HepG2 (cell line): ENCODE measurements around the gene DAAM2. TPM values are rescaled to one million over a fixed set of nuclear protein-coding genes. Genes with fewer than 3 reads are reported as not detected.

ENCODE experiments used
- ATAC-seq: fragments of 200-7000 bp; cut with Tn5 transposase; 3 replicates; pipeline ENCODE4 v1.9.1; 2020; ENCODE audit warnings: mild to moderate bottlenecking, moderate library complexity
- BruUV-seq: library from RNA; stranded (reverse); fragments of 400-500 nt; replicated peaks from 2 replicates; lab custom pipeline; 2021; lab: Mats Ljungman, UMichigan
- CTCF ChIA-PET: fragments of 300-600 bp; formaldehyde crosslinking; extraction: SDS; loops from one replicate; lab custom pipeline; 2021; ENCODE audit warnings: low total read pairs, inconsistent platforms, low intra/inter-chr PET ratio; lab: Yijun Ruan, JAX
- POLR2A ChIA-PET: fragments of 350-600 bp; sonication (Branson Sonifier 250); formaldehyde crosslinking; loops from one replicate; lab custom pipeline; 2020; ENCODE audit warnings: antibody characterized with exemption, inconsistent platforms; lab: Yijun Ruan, JAX
- DNase-seq: peaks from one replicate; pipeline ENCODE4 v3.0.0-alpha.2; 2015; ENCODE audit warnings: low spot score
- FAIRE-seq: peaks from 3 replicates; lab custom pipeline; 2011; peaks lifted over from hg19 to GRCh38; lab: Jason Lieb, UNC
- H2AFZ ChIP-seq: one replicate; pipeline ENCODE4 v1.6.1; 2011; ENCODE audit warnings: low read length, inconsistent platforms
- H3K27ac ChIP-seq: fragments of 300-600 bp; 3 replicates; pipeline ENCODE4 v1.8.0; 2011; ENCODE audit warnings: mixed run types, mild to moderate bottlenecking, mixed read lengths, low read length, inconsistent platforms; ENCODE audit not compliant: insufficient read depth; ENCODE audit errors: extremely low read length
- H3K27me3 ChIP-seq, 2 experiments: fragments of 200-600 bp in 1 of 2; 2 replicates in 1 of 2; 3 replicates in 1 of 2; pipeline versions ENCODE4 v1.6.0 to v1.8.0; 2011; ENCODE audit warnings: low read length in 2 of 2, mild to moderate bottlenecking in 2 of 2, moderate library complexity in 2 of 2, inconsistent platforms in 1 of 2; ENCODE audit not compliant: insufficient read depth in 2 of 2, control insufficient read depth in 1 of 2
- H3K36me3 ChIP-seq, 2 experiments: fragments of 200-600 bp in 1 of 2; replicated peaks in 1 of 2; 2 replicates in 1 of 2; 3 replicates in 1 of 2; pipeline versions ENCODE4 v1.5.1 to v1.8.0; 2011; ENCODE audit warnings: low read length in 2 of 2, inconsistent platforms in 1 of 2; ENCODE audit not compliant: insufficient read depth in 2 of 2, control insufficient read depth in 1 of 2
- H3K4me1 ChIP-seq: 2 replicates; pipeline ENCODE4 v1.5.1; 2012; ENCODE audit warnings: low read length, inconsistent platforms; ENCODE audit not compliant: insufficient read depth
- H3K4me2 ChIP-seq: 2 replicates; pipeline ENCODE4 v1.6.0; 2011; ENCODE audit warnings: low read depth, low read length, inconsistent platforms
- H3K4me3 ChIP-seq, 3 experiments: fragments of 200-600 bp in 1 of 3; sonication (generic), shearing (Covaris generic) in 1 of 3; replicated peaks in 1 of 3; 2 replicates each; pipeline ENCODE4 v1.5.1; 2011 to 2016; ENCODE audit warnings: low read length in 3 of 3, inconsistent platforms in 2 of 3, low read depth in 2 of 3, mild to moderate bottlenecking in 2 of 3, control low read depth in 1 of 3, mixed read lengths in 1 of 3; ENCODE audit not compliant: insufficient read depth in 1 of 3
- H3K79me2 ChIP-seq: one replicate; pipeline ENCODE4 v1.6.1; 2011; ENCODE audit warnings: low read length, inconsistent platforms; ENCODE audit not compliant: insufficient read depth
- H3K9ac ChIP-seq: 2 replicates; pipeline ENCODE4 v1.6.0; 2011; ENCODE audit warnings: mild to moderate bottlenecking, low read depth, low read length, inconsistent platforms; ENCODE audit not compliant: insufficient read depth
- H3K9me3 ChIP-seq: 2 replicates; pipeline ENCODE4 v1.5.1; 2012; ENCODE audit warnings: mild to moderate bottlenecking, low read length
- H4K20me1 ChIP-seq: 2 replicates; pipeline ENCODE4 v1.6.0; 2011; ENCODE audit warnings: inconsistent platforms, mild to moderate bottlenecking, low read length, moderate library complexity; ENCODE audit not compliant: insufficient read depth
- HOXA3 ChIP-seq: sonication (generic); formaldehyde crosslinking; IDR thresholded peaks from 2 replicates; pipeline ENCODE4 v1.5.0; 2020; ENCODE audit warnings: missing genetic modification reagents
- MED13 ChIP-seq: sonication (generic); formaldehyde crosslinking; IDR thresholded peaks from 2 replicates; pipeline ENCODE4 v1.5.0; 2020; ENCODE audit warnings: missing genetic modification reagents
- RORA ChIP-seq: sonication (generic); formaldehyde crosslinking; IDR thresholded peaks from 2 replicates; pipeline ENCODE4 v1.5.0; 2020; ENCODE audit warnings: mild to moderate bottlenecking, missing genetic modification reagents, moderate library complexity
- SCMH1 ChIP-seq: sonication (generic); formaldehyde crosslinking; IDR thresholded peaks from 2 replicates; pipeline ENCODE4 v1.9.0; 2021; ENCODE audit warnings: missing genetic modification reagents, mild to moderate bottlenecking, borderline replicate concordance
- SMAD9 ChIP-seq: sonication (generic); formaldehyde crosslinking; IDR thresholded peaks from 2 replicates; pipeline ENCODE4 v1.5.1; 2020; ENCODE audit warnings: mild to moderate bottlenecking, missing genetic modification reagents
- THAP11 ChIP-seq: IDR thresholded peaks from 2 replicates; pipeline ENCODE4 v1.6.1; 2016; ENCODE audit warnings: missing biosample characterization, missing genetic modification reagents
- ZFY ChIP-seq: sonication (generic); formaldehyde crosslinking; IDR thresholded peaks from 2 replicates; pipeline ENCODE4 v1.4.0; 2020; ENCODE audit warnings: missing genetic modification reagents
- ZNF121 ChIP-seq: sonication (generic); formaldehyde crosslinking; IDR thresholded peaks from 2 replicates; pipeline ENCODE4 v1.5.0; 2020; ENCODE audit warnings: mild to moderate bottlenecking, missing genetic modification reagents
- ZNF180 ChIP-seq: sonication (generic); formaldehyde crosslinking; IDR thresholded peaks from 2 replicates; pipeline ENCODE4 v1.4.0; 2020; ENCODE audit warnings: low read depth, missing genetic modification reagents, borderline replicate concordance
- ZNF552 ChIP-seq: sonication (generic); formaldehyde crosslinking; IDR thresholded peaks from 2 replicates; pipeline ENCODE4 v1.9.0; 2022; ENCODE audit warnings: missing genetic modification reagents, mild to moderate bottlenecking, borderline replicate concordance
- ZNF556 ChIP-seq: sonication (generic); formaldehyde crosslinking; IDR thresholded peaks from 2 replicates; pipeline ENCODE4 v1.4.0; 2020; ENCODE audit warnings: mild to moderate bottlenecking, missing genetic modification reagents, borderline replicate concordance
- ZNF558 ChIP-seq: sonication (generic); formaldehyde crosslinking; IDR thresholded peaks from 2 replicates; pipeline ENCODE4 v1.9.0; 2022; ENCODE audit warnings: mild to moderate bottlenecking, missing genetic modification reagents, borderline replicate concordance
- ZNF589 ChIP-seq: sonication (generic); formaldehyde crosslinking; conservative IDR thresholded peaks from 2 replicates; pipeline ENCODE4 v1.8.0; 2022; ENCODE audit warnings: mild to moderate bottlenecking, moderate library complexity, missing genetic modification reagents
- ZNF619 ChIP-seq: sonication (generic); formaldehyde crosslinking; IDR thresholded peaks from 2 replicates; pipeline ENCODE4 v1.4.0; 2020; ENCODE audit warnings: mild to moderate bottlenecking, missing genetic modification reagents
- ZNF720 ChIP-seq: sonication (generic); formaldehyde crosslinking; IDR thresholded peaks from 2 replicates; pipeline ENCODE4 v1.4.0; 2020; ENCODE audit warnings: missing genetic modification reagents
- ZNF788 ChIP-seq: sonication (generic); formaldehyde crosslinking; IDR thresholded peaks from 2 replicates; pipeline ENCODE4 v1.5.0; 2020; ENCODE audit warnings: mild to moderate bottlenecking, missing genetic modification reagents, borderline replicate concordance
- WGBS: methylation state at CpG from one replicate; pipeline ENCODE4 v1.1.6; 2017; ENCODE audit warnings: low lambda C conversion rate; 5-methylcytosine and 5-hydroxymethylcytosine counted together
- in situ Hi-C: cut with HindIII; loops from 2 replicates; pipeline ENCODE4 v1.10.0; 2017; ENCODE audit warnings: low pct_unique_long_range_greater_than_20kb; ENCODE audit not compliant: extremely low pct_ligation_motif_present
- intact Hi-C: fragments of 100-400 bp; cut with micrococcal nuclease; formaldehyde crosslinking; loops from one replicate; pipeline ENCODE4 v1.10.0; 2022; ENCODE audit not compliant: unreplicated experiment
- polyA plus RNA-seq, 8 experiments: library from polyadenylated mRNA; depleted of rRNA in 3 of 8; stranded (reverse) in 7 of 8; unstranded in 1 of 8; fragments of >200 nt; fragmentation: Illumina TruSeq in 4 of 8; extraction: Trizol in 4 of 8; gene quantifications; 2 replicates each; pipeline versions ENCODE4 v1.2.1 to v1.2.3, GENCODE V29; 2011 to 2016; ENCODE audit warnings: low read depth in 4 of 8, missing spikeins in 1 of 8, mixed read lengths in 1 of 8; ENCODE audit not compliant: insufficient read depth in 1 of 8
- total RNA-seq, 5 experiments: library from RNA; depleted of rRNA; stranded (reverse); fragments of >200 nt; fragmentation: Illumina TruSeq; extraction: Trizol; gene quantifications; 2 replicates each; pipeline ENCODE4 v1.2.3, GENCODE V29; 2016; ENCODE audit warnings: low read depth in 1 of 5
- TF ChIP-seq, protein P1 (sequence below): sonication (generic); formaldehyde crosslinking; IDR thresholded peaks from 2 replicates; pipeline ENCODE4 v1.4.0; 2020; ENCODE audit warnings: missing genetic modification reagents, borderline replicate concordance

DAAM2 gene
- total and polyA plus RNA-seq, 2 of the 13 experiments (the other 11 are each of a cell fraction or from before 2014, with no cell fraction given): 0.01 TPM; not detected in 1

DNA sequence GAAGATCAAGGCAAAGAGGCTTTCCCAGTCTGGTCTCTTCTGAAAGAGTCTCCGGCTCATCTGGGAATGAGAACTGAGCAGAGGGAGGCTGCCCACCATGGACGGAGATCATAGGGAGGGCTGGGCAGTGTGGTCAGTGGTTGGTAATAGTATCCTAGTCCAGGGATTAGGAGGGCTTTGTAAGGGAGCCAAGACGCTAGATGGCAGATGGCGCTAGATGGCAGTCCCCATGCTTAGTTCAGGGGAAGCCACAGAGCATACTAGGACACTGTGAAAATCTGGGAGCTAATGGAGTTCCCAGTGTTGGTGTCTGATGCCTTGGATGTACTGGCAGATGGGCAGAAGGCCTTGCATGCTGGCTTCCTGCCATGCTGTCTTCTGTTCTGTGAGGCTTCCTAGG lies 21.7 kb upstream of the DAAM2 start:
- H2AFZ ChIP-seq: no peak overlapping the region
- no TSS peak for BruUV-seq
- H3K27me3 ChIP-seq: no peaks in the 10 kb centered on the region
- H3K79me2 ChIP-seq: no peaks in the 10 kb centered on the region
- H4K20me1 ChIP-seq: no peaks in the 10 kb centered on the region
- H3K4me2 ChIP-seq: no peak overlapping the region
- H3K27ac ChIP-seq: no peak overlapping the region
- FAIRE-seq (no peak), ATAC-seq (no peak), DNase-seq (no peak)
- CTCF ChIA-PET: no interaction called here
- no peaks in the 10 kb centered on the region for H3K4me1 ChIP-seq
- TF ChIP-seq MED13 (no peak), ZNF720 (CRISPR knock-in tag) (no peak), ZNF180 (CRISPR knock-in tag) (no peak), ZNF558 (CRISPR knock-in tag) (no peak), ZNF121 (no peak), SCMH1 (CRISPR knock-in tag) (no peak), SMAD9 (CRISPR knock-in tag) (no peak), HOXA3 (CRISPR knock-in tag) (no peak), ZNF589 (CRISPR knock-in tag) (no peak), ZNF788 (CRISPR knock-in tag) (no peak), ZNF556 (CRISPR knock-in tag) (no peak), ZFY (CRISPR knock-in tag) (no peak), THAP11 (no peak), ZNF552 (CRISPR knock-in tag) (no peak), ZNF619 (no peak), RORA (no peak)
- TF ChIP-seq, protein P1, sequence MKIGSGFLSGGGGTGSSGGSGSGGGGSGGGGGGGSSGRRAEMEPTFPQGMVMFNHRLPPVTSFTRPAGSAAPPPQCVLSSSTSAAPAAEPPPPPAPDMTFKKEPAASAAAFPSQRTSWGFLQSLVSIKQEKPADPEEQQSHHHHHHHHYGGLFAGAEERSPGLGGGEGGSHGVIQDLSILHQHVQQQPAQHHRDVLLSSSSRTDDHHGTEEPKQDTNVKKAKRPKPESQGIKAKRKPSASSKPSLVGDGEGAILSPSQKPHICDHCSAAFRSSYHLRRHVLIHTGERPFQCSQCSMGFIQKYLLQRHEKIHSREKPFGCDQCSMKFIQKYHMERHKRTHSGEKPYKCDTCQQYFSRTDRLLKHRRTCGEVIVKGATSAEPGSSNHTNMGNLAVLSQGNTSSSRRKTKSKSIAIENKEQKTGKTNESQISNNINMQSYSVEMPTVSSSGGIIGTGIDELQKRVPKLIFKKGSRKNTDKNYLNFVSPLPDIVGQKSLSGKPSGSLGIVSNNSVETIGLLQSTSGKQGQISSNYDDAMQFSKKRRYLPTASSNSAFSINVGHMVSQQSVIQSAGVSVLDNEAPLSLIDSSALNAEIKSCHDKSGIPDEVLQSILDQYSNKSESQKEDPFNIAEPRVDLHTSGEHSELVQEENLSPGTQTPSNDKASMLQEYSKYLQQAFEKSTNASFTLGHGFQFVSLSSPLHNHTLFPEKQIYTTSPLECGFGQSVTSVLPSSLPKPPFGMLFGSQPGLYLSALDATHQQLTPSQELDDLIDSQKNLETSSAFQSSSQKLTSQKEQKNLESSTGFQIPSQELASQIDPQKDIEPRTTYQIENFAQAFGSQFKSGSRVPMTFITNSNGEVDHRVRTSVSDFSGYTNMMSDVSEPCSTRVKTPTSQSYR: no peak
- intact Hi-C loops: no loop called here
- H3K4me3 ChIP-seq: no peak overlapping the region
- H3K9ac ChIP-seq: no peak overlapping the region
- no peaks in the 10 kb centered on the region for H3K36me3 ChIP-seq
- H3K9me3 ChIP-seq: no peaks in the 10 kb centered on the region
- POLR2A ChIA-PET: no interaction called here
- 45% methylated on average over 4 of the region's 4 CpGs for WGBS
- in situ Hi-C loops: no loop called here
